Endothelial cell of hepatic sinusoid (primary cell): ENCODE results near the gene CREB3L1.

ENCODE experiments used
- in situ Hi-C: cut with HindIII; loops from 2 replicates; pipeline ENCODE4 v1.10.0; 2017; ENCODE audit warnings: low sequenced_read_pairs

The CREB3L1 gene

GRCh38 chr11:46277622-46278386 is at the start of gene CREB3L1:
TSS of gene CREB3L1 (plus strand) at chr11:46277662. CDS start at chr11:46278112, 450 bp downstream.
- in situ Hi-C loops: no loop called here

GRCh38 chr11:46229230-46229629 is 48.2 kb upstream of the CREB3L1 start:
- in situ Hi-C loops: no loop called here

GRCh38 chr11:46234311-46234710 is 43.2 kb upstream of the CREB3L1 start:
- in situ Hi-C loops: loop anchor here (10.0 kb wide), 1 partner anchor 80 kb away; no protein-coding TSS in a partner anchor

- in situ Hi-C loops: loop anchor here (5.0 to 10.0 kb wide), 2 partner anchors 79 to 101 kb away; no protein-coding TSS in a partner anchor
These were observed 41.4 kb upstream of the CREB3L1 start for GRCh38 chr11:46235777-46236688.

GRCh38 chr11:46236918-46237247 is 40.6 kb upstream of the CREB3L1 start:
- in situ Hi-C loops: loop anchor here (5.0 to 10.0 kb wide), 2 partner anchors 78 to 100 kb away; no protein-coding TSS in a partner anchor

- in situ Hi-C loops: loop anchor here (5.0 to 10.0 kb wide), 2 partner anchors 77 to 100 kb away; no protein-coding TSS in a partner anchor
These were observed 40.0 kb upstream of the CREB3L1 start for GRCh38 chr11:46237248-46238077.

- in situ Hi-C loops: loop anchor here (5.0 to 10.0 kb wide), 2 partner anchors 76 to 99 kb away; no protein-coding TSS in a partner anchor
These were observed 39.1 kb upstream of the CREB3L1 start for GRCh38 chr11:46238078-46238966.

GRCh38 chr11:46238967-46239800 is 38.3 kb upstream of the CREB3L1 start:
- in situ Hi-C loops: loop anchor here (5.0 to 10.0 kb wide), 2 partner anchors 76 to 98 kb away; no protein-coding TSS in a partner anchor

- in situ Hi-C loops: loop anchor here (5.0 to 10.0 kb wide), 3 partner anchors 48 to 98 kb away; no protein-coding TSS in a partner anchor
These were observed 37.7 kb upstream of the CREB3L1 start for GRCh38 chr11:46239801-46240061.

GRCh38 chr11:46240371-46240770 is 37.1 kb upstream of the CREB3L1 start:
- in situ Hi-C loops: loop anchor here (5.0 kb wide), 1 partner anchor 47 kb away; no protein-coding TSS in a partner anchor

GRCh38 chr11:46240861-46241260 is 36.6 kb upstream of the CREB3L1 start:
- in situ Hi-C loops: loop anchor here (5.0 kb wide), 1 partner anchor 46 kb away; no protein-coding TSS in a partner anchor

- in situ Hi-C loops: loop anchor here (5.0 kb wide), 1 partner anchor 45 kb away; no protein-coding TSS in a partner anchor
These were observed 35.2 kb upstream of the CREB3L1 start for GRCh38 chr11:46242041-46242951.

GRCh38 chr11:46242952-46243795 is 34.3 kb upstream of the CREB3L1 start:
- in situ Hi-C loops: loop anchor here (5.0 kb wide), 1 partner anchor 44 kb away; no protein-coding TSS in a partner anchor

- in situ Hi-C loops: loop anchor here (5.0 kb wide), 1 partner anchor 44 kb away; no protein-coding TSS in a partner anchor
These were observed 33.7 kb upstream of the CREB3L1 start for GRCh38 chr11:46243796-46244109.

- in situ Hi-C loops: no loop called here
These were observed 30.9 kb upstream of the CREB3L1 start for GRCh38 chr11:46246521-46246920.

GRCh38 chr11:46247090-46247489 is 30.4 kb upstream of the CREB3L1 start:
- in situ Hi-C loops: no loop called here

- in situ Hi-C loops: no loop called here
These were observed 29.8 kb upstream of the CREB3L1 start for GRCh38 chr11:46247659-46248058.
